HepG2 (cell line): ENCODE results near the gene CDK6. TPM values are rescaled to one million over a fixed set of nuclear protein-coding genes. Genes with fewer than 3 reads are reported as not detected.

ENCODE experiments used
- ATAC-seq: fragments of 200-7000 bp; cut with Tn5 transposase; 3 replicates; pipeline ENCODE4 v1.9.1; 2020; ENCODE audit warnings: mild to moderate bottlenecking, moderate library complexity
- BruUV-seq: library from RNA; stranded (reverse); fragments of 400-500 nt; replicated peaks from 2 replicates; lab custom pipeline; 2021; lab: Mats Ljungman, UMichigan
- CTCF ChIA-PET: fragments of 300-600 bp; formaldehyde crosslinking; extraction: SDS; loops from one replicate; lab custom pipeline; 2021; ENCODE audit warnings: low total read pairs, inconsistent platforms, low intra/inter-chr PET ratio; lab: Yijun Ruan, JAX
- POLR2A ChIA-PET: fragments of 350-600 bp; sonication (Branson Sonifier 250); formaldehyde crosslinking; loops from one replicate; lab custom pipeline; 2020; ENCODE audit warnings: antibody characterized with exemption, inconsistent platforms; lab: Yijun Ruan, JAX
- DNase-seq: peaks from one replicate; pipeline ENCODE4 v3.0.0-alpha.2; 2015; ENCODE audit warnings: low spot score
- FAIRE-seq: peaks from 3 replicates; lab custom pipeline; 2011; peaks lifted over from hg19 to GRCh38; lab: Jason Lieb, UNC
- H2AFZ ChIP-seq: one replicate; pipeline ENCODE4 v1.6.1; 2011; ENCODE audit warnings: low read length, inconsistent platforms
- H3K27ac ChIP-seq: fragments of 300-600 bp; 3 replicates; pipeline ENCODE4 v1.8.0; 2011; ENCODE audit warnings: mixed run types, mild to moderate bottlenecking, mixed read lengths, low read length, inconsistent platforms; ENCODE audit not compliant: insufficient read depth; ENCODE audit errors: extremely low read length
- H3K27me3 ChIP-seq, 2 experiments: fragments of 200-600 bp in 1 of 2; 2 replicates in 1 of 2; 3 replicates in 1 of 2; pipeline versions ENCODE4 v1.6.0 to v1.8.0; 2011; ENCODE audit warnings: low read length in 2 of 2, mild to moderate bottlenecking in 2 of 2, moderate library complexity in 2 of 2, inconsistent platforms in 1 of 2; ENCODE audit not compliant: insufficient read depth in 2 of 2, control insufficient read depth in 1 of 2
- H3K36me3 ChIP-seq, 2 experiments: fragments of 200-600 bp in 1 of 2; replicated peaks in 1 of 2; 2 replicates in 1 of 2; 3 replicates in 1 of 2; pipeline versions ENCODE4 v1.5.1 to v1.8.0; 2011; ENCODE audit warnings: low read length in 2 of 2, inconsistent platforms in 1 of 2; ENCODE audit not compliant: insufficient read depth in 2 of 2, control insufficient read depth in 1 of 2
- H3K4me1 ChIP-seq: 2 replicates; pipeline ENCODE4 v1.5.1; 2012; ENCODE audit warnings: low read length, inconsistent platforms; ENCODE audit not compliant: insufficient read depth
- H3K4me2 ChIP-seq: 2 replicates; pipeline ENCODE4 v1.6.0; 2011; ENCODE audit warnings: low read depth, low read length, inconsistent platforms
- H3K4me3 ChIP-seq, 3 experiments: fragments of 200-600 bp in 1 of 3; sonication (generic), shearing (Covaris generic) in 1 of 3; replicated peaks in 1 of 3; 2 replicates each; pipeline ENCODE4 v1.5.1; 2011 to 2016; ENCODE audit warnings: low read length in 3 of 3, inconsistent platforms in 2 of 3, low read depth in 2 of 3, mild to moderate bottlenecking in 2 of 3, control low read depth in 1 of 3, mixed read lengths in 1 of 3; ENCODE audit not compliant: insufficient read depth in 1 of 3
- H3K79me2 ChIP-seq: one replicate; pipeline ENCODE4 v1.6.1; 2011; ENCODE audit warnings: low read length, inconsistent platforms; ENCODE audit not compliant: insufficient read depth
- H3K9ac ChIP-seq: 2 replicates; pipeline ENCODE4 v1.6.0; 2011; ENCODE audit warnings: mild to moderate bottlenecking, low read depth, low read length, inconsistent platforms; ENCODE audit not compliant: insufficient read depth
- H3K9me3 ChIP-seq: 2 replicates; pipeline ENCODE4 v1.5.1; 2012; ENCODE audit warnings: mild to moderate bottlenecking, low read length
- H4K20me1 ChIP-seq: 2 replicates; pipeline ENCODE4 v1.6.0; 2011; ENCODE audit warnings: inconsistent platforms, mild to moderate bottlenecking, low read length, moderate library complexity; ENCODE audit not compliant: insufficient read depth
- ARHGAP35 ChIP-seq: sonication (generic); formaldehyde crosslinking; IDR thresholded peaks from 2 replicates; pipeline ENCODE4 v1.9.0; 2022; ENCODE audit warnings: mild to moderate bottlenecking, inconsistent platforms, moderate library complexity, missing genetic modification reagents, borderline replicate concordance
- HNRNPH1 ChIP-seq: fragments of 200-400 bp; formaldehyde crosslinking; optimal IDR thresholded peaks from 2 replicates; pipeline ENCODE3; 2017; ENCODE audit warnings: mild to moderate bottlenecking, low read depth, low read length
- IRF1 ChIP-seq: sonication (generic); formaldehyde crosslinking; IDR thresholded peaks from 2 replicates; pipeline ENCODE4 v1.4.0; 2020; ENCODE audit warnings: low read depth, mild to moderate bottlenecking, missing genetic modification reagents
- MAFF ChIP-seq: IDR thresholded peaks from 2 replicates; pipeline ENCODE4 v1.6.1; 2011; ENCODE audit warnings: low read depth, low read length, improper control_type of control experiment
- MAFK ChIP-seq, 2 experiments: IDR thresholded peaks in 1 of 2; conservative IDR thresholded peaks in 1 of 2; 2 replicates each; pipeline ENCODE4 v1.6.1; 2011; ENCODE audit warnings: improper control_type of control experiment in 2 of 2, low read length in 2 of 2
- NRL ChIP-seq: sonication (generic); formaldehyde crosslinking; IDR thresholded peaks from 2 replicates; pipeline ENCODE4 v1.5.0; 2020; ENCODE audit warnings: missing genetic modification reagents, mild to moderate bottlenecking, moderate library complexity, borderline replicate concordance
- PCBP2 ChIP-seq: fragments of 200-400 bp; formaldehyde crosslinking; optimal IDR thresholded peaks from 2 replicates; pipeline ENCODE3; 2018; ENCODE audit warnings: low read length, low read depth; ENCODE audit not compliant: poor library complexity, severe bottlenecking
- PHF5A ChIP-seq: IDR thresholded peaks from one replicate; pipeline ENCODE4 v1.6.1; 2018; ENCODE audit warnings: low read depth, missing genetic modification reagents; ENCODE audit not compliant: unreplicated experiment
- PITX1 ChIP-seq: sonication (generic); formaldehyde crosslinking; IDR thresholded peaks from 2 replicates; pipeline ENCODE4 v1.5.1; 2020; ENCODE audit warnings: mild to moderate bottlenecking, missing genetic modification reagents
- U2AF1 ChIP-seq: fragments of 200-400 bp; formaldehyde crosslinking; optimal IDR thresholded peaks from 2 replicates; pipeline ENCODE3; 2017; ENCODE audit warnings: mild to moderate bottlenecking, low read depth, low read length
- ZBTB7B ChIP-seq: sonication (generic); formaldehyde crosslinking; IDR thresholded peaks from 2 replicates; pipeline ENCODE4 v1.4.0; 2020; ENCODE audit warnings: missing genetic modification reagents
- ZFP36L1 ChIP-seq: sonication (generic); formaldehyde crosslinking; IDR thresholded peaks from 2 replicates; pipeline ENCODE4 v1.8.0; 2022; ENCODE audit warnings: mild to moderate bottlenecking, missing genetic modification reagents, moderate library complexity
- ZFP36L2 ChIP-seq: sonication (generic); formaldehyde crosslinking; IDR thresholded peaks from 2 replicates; pipeline ENCODE4 v1.4.0; 2020; ENCODE audit warnings: missing genetic modification reagents
- ZNF235 ChIP-seq: sonication (generic); formaldehyde crosslinking; IDR thresholded peaks from 2 replicates; pipeline ENCODE4 v1.8.1; 2023; ENCODE audit warnings: mild to moderate bottlenecking, missing genetic modification reagents, borderline replicate concordance
- ZNF562 ChIP-seq: sonication (generic); formaldehyde crosslinking; IDR thresholded peaks from 2 replicates; pipeline ENCODE4 v1.8.0; 2022; ENCODE audit warnings: missing genetic modification reagents, borderline replicate concordance
- WGBS: methylation state at CpG from one replicate; pipeline ENCODE4 v1.1.6; 2017; ENCODE audit warnings: low lambda C conversion rate; 5-methylcytosine and 5-hydroxymethylcytosine counted together
- in situ Hi-C: cut with HindIII; loops from 2 replicates; pipeline ENCODE4 v1.10.0; 2017; ENCODE audit warnings: low pct_unique_long_range_greater_than_20kb; ENCODE audit not compliant: extremely low pct_ligation_motif_present
- intact Hi-C: fragments of 100-400 bp; cut with micrococcal nuclease; formaldehyde crosslinking; loops from one replicate; pipeline ENCODE4 v1.10.0; 2022; ENCODE audit not compliant: unreplicated experiment
- polyA plus RNA-seq, 8 experiments: library from polyadenylated mRNA; depleted of rRNA in 3 of 8; stranded (reverse) in 7 of 8; unstranded in 1 of 8; fragments of >200 nt; fragmentation: Illumina TruSeq in 4 of 8; extraction: Trizol in 4 of 8; gene quantifications; 2 replicates each; pipeline versions ENCODE4 v1.2.1 to v1.2.3, GENCODE V29; 2011 to 2016; ENCODE audit warnings: low read depth in 4 of 8, missing spikeins in 1 of 8, mixed read lengths in 1 of 8; ENCODE audit not compliant: insufficient read depth in 1 of 8
- total RNA-seq, 5 experiments: library from RNA; depleted of rRNA; stranded (reverse); fragments of >200 nt; fragmentation: Illumina TruSeq; extraction: Trizol; gene quantifications; 2 replicates each; pipeline ENCODE4 v1.2.3, GENCODE V29; 2016; ENCODE audit warnings: low read depth in 1 of 5
- TF ChIP-seq, protein P1 (sequence below), 2 experiments: fragments of 450-650 bp in 1 of 2; sonication (generic) in 1 of 2; formaldehyde crosslinking; IDR thresholded peaks; 2 replicates each; pipeline versions ENCODE4 v1.5.0 to v1.8.0; 2020 to 2022; ENCODE audit warnings: mild to moderate bottlenecking in 1 of 2, missing genetic modification reagents in 1 of 2

The CDK6 gene
- total and polyA plus RNA-seq, 2 of the 13 experiments (the other 11 are each of a cell fraction or from before 2014, with no cell fraction given) = 34.6 to 90.8 TPM

GRCh38 chr7:92826258-92826938, 10.0 kb downstream of the CDK6 start (continued):
- TF ChIP-seq IRF1 (no peak), MAFF (peak; percentile 69), PHF5A (no peak), MAFK (conservative IDR thresholded peaks at IDR 0.05 in 1 of 2, IDR thresholded peaks at IDR 0.05 in 1 of 2; ENCODE audit: low read length in 2 of 2) (peak; percentile 53 to 75; a peak in 3 of 4 replicates), PCBP2 (no peak), HNRNPH1 (no peak), PITX1 (CRISPR knock-in tag) (no peak), ZNF562 (CRISPR knock-in tag) (no peak)
- TF ChIP-seq, protein P1, sequence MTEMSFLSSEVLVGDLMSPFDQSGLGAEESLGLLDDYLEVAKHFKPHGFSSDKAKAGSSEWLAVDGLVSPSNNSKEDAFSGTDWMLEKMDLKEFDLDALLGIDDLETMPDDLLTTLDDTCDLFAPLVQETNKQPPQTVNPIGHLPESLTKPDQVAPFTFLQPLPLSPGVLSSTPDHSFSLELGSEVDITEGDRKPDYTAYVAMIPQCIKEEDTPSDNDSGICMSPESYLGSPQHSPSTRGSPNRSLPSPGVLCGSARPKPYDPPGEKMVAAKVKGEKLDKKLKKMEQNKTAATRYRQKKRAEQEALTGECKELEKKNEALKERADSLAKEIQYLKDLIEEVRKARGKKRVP (CRISPR knock-in tag; IDR thresholded peaks at IDR 0.05) = no peak

GRCh38 chr7:92824901-92825480, 11.4 kb downstream of the CDK6 start:
- no TSS peak for BruUV-seq
- 93% methylated on average over 3 of the region's 3 CpGs for WGBS
- H3K4me2 ChIP-seq = peak overlapping the region; percentile 29; the same call in 1 of the 2 replicates
- H4K20me1 ChIP-seq = peaks cover 97% of the 10 kb centered on the region
- H3K79me2 ChIP-seq = peaks cover 99% of the 10 kb centered on the region
- ATAC-seq (no peak), DNase-seq (no peak), FAIRE-seq (no peak)
- H3K9ac ChIP-seq = no peak overlapping the region
- peaks cover 8 to 14% of the 10 kb centered on the region in 2 experiments for H3K36me3 ChIP-seq
- CTCF ChIA-PET = no interaction called here
- no peaks in the 10 kb centered on the region for H3K27me3 ChIP-seq
- H3K27ac ChIP-seq = no peak overlapping the region
- H2AFZ ChIP-seq = no peak overlapping the region
- intact Hi-C loops (no loop called here), in situ Hi-C loops (no loop called here)
- no peaks in the 10 kb centered on the region for H3K9me3 ChIP-seq
- H3K4me3 ChIP-seq = no peak overlapping the region
- H3K4me1 ChIP-seq = peaks cover 86% of the 10 kb centered on the region
- POLR2A ChIA-PET = no interaction called here
- TF ChIP-seq ZFP36L2 (CRISPR knock-in tag) = no peak
- no peak for TF ChIP-seq ZBTB7B
- TF ChIP-seq ZNF235 (CRISPR knock-in tag) = no peak
- TF ChIP-seq U2AF1 = no peak
- no peak for TF ChIP-seq ARHGAP35 (CRISPR knock-in tag)
- TF ChIP-seq ZFP36L1 (CRISPR knock-in tag) = no peak
- TF ChIP-seq NRL (CRISPR knock-in tag) = no peak
